Fibroblast of lung (primary cell): Measurements from ENCODE around the gene OR2C3. TPM values are rescaled to one million over a fixed set of nuclear protein-coding genes. Genes with fewer than 3 reads are reported as not detected.

ENCODE experiments used
- DNase-seq, 2 donors: peaks; one replicate each; pipeline versions ENCODE4 v3.0.0 to v3.0.0-alpha.2; 2010; ENCODE audit warnings: low read depth in 2 of 2
- H2AFZ ChIP-seq: 2 replicates; pipeline ENCODE4 v1.5.1; 2012; ENCODE audit warnings: low read length, control low read depth, inconsistent platforms
- H3K27ac ChIP-seq: 2 replicates; pipeline ENCODE4 v1.5.1; 2011; ENCODE audit warnings: low read length, control low read depth; ENCODE audit not compliant: insufficient read depth
- H3K27me3 ChIP-seq: 2 replicates; pipeline ENCODE4 v1.5.1; 2011; ENCODE audit warnings: mild to moderate bottlenecking, low read length; ENCODE audit not compliant: control insufficient read depth, insufficient read depth
- H3K36me3 ChIP-seq: 2 replicates; pipeline ENCODE4 v1.5.1; 2011; ENCODE audit warnings: low read length; ENCODE audit not compliant: control insufficient read depth, insufficient read depth
- H3K4me1 ChIP-seq: 2 replicates; pipeline ENCODE4 v1.5.1; 2011; ENCODE audit warnings: low read length; ENCODE audit not compliant: control insufficient read depth, insufficient read depth; ENCODE audit errors: extremely low read depth
- H3K4me2 ChIP-seq: 2 replicates; pipeline ENCODE4 v1.5.1; 2011; ENCODE audit warnings: low read length, control low read depth; ENCODE audit not compliant: insufficient read depth; ENCODE audit errors: extremely low read depth
- H3K4me3 ChIP-seq, 4 experiments: fragments of 200-600 bp in 1 of 4; sonication (generic) in 1 of 4; replicated peaks in 1 of 4; 2 replicates each; pipeline ENCODE4 v1.5.1; 2011 to 2016; ENCODE audit warnings: low read length in 4 of 4, low read depth in 3 of 4, mild to moderate bottlenecking in 3 of 4, control low read depth in 2 of 4, inconsistent platforms in 1 of 4, mixed read lengths in 1 of 4; ENCODE audit not compliant: insufficient read depth in 1 of 4; ENCODE audit errors: control extremely low read depth in 1 of 4
- H3K79me2 ChIP-seq: 2 replicates; pipeline ENCODE4 v1.5.1; 2012; ENCODE audit warnings: mild to moderate bottlenecking, low read length, inconsistent platforms; ENCODE audit not compliant: control insufficient read depth, insufficient read depth
- H3K9ac ChIP-seq: 2 replicates; pipeline ENCODE4 v1.5.1; 2011; ENCODE audit warnings: mild to moderate bottlenecking, low read length, control low read depth; ENCODE audit not compliant: insufficient read depth
- H3K9me3 ChIP-seq: 2 replicates; pipeline ENCODE4 v1.5.1; 2012; ENCODE audit warnings: low read depth, low read length; ENCODE audit not compliant: control insufficient read depth, insufficient read depth
- H4K20me1 ChIP-seq: 2 replicates; pipeline ENCODE4 v1.5.1; 2011; ENCODE audit warnings: low read length; ENCODE audit not compliant: control insufficient read depth, insufficient read depth; ENCODE audit errors: extremely low read depth
- CTCF ChIP-seq, 2 donors: IDR thresholded peaks in 1 of 2; conservative IDR thresholded peaks in 1 of 2; 1 replicate in 1 of 2; 2 replicates in 1 of 2; pipeline ENCODE4 v1.5.1; 2011 to 2012; ENCODE audit warnings: low read length in 2 of 2, control low read depth in 1 of 2, inconsistent platforms in 1 of 2, low read depth in 1 of 2, mild to moderate bottlenecking in 1 of 2
- EZH2 ChIP-seq: IDR thresholded peaks from 2 replicates; pipeline ENCODE4 v1.5.1; 2012; ENCODE audit warnings: low read length, control low read depth, mild to moderate bottlenecking; ENCODE audit errors: missing control alignments
- polyA plus RNA-seq, 2 donors: library from polyadenylated mRNA; depleted of rRNA in 1 of 2; stranded (reverse) in 1 of 2; unstranded in 1 of 2; fragments of >200 nt; gene quantifications; 2 replicates each; pipeline ENCODE4 v1.2.1, GENCODE V29; 2011 to 2012; ENCODE audit warnings: missing spikeins in 1 of 2
- total RNA-seq: library from RNA; depleted of rRNA; stranded (reverse); fragments of >200 nt; gene quantifications from 2 replicates; pipeline ENCODE4 v1.2.1, GENCODE V29; 2014

Gene OR2C3
- total and polyA plus RNA-seq, 2 donors (not counting 1 experiment from before 2014, with no cell fraction given) = not detected

DNA sequence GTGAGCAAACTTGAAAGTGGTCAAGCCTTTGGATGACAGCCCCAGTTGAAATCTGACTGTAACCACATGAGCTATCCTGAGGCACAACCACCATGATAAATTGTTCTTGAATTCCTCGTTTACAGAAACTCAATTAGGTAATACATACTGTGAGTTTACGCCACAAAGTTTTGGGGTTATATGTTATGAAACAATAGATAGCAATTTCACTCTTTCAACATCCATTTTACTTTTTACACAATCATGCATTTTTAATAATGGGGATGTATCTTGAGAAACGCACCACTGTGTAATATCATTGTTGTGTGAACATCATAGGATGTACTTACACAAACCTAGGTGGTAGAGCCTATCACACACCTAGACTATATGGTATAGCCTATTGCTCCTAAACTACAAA lies 35.4 kb downstream of the OR2C3 start:
- H2AFZ ChIP-seq = no peak overlapping the region
- H3K4me1 ChIP-seq = no peaks in the 10 kb centered on the region
- no peaks in the 10 kb centered on the region for H3K36me3 ChIP-seq
- H3K4me3 ChIP-seq = no peak overlapping the region
- H3K27ac ChIP-seq = no peak overlapping the region
- H3K27me3 ChIP-seq = no peaks in the 10 kb centered on the region
- no peak for DNase-seq
- H3K9ac ChIP-seq = no peak overlapping the region
- no peak overlapping the region for H3K4me2 ChIP-seq
- no peaks in the 10 kb centered on the region for H3K9me3 ChIP-seq
- no peaks in the 10 kb centered on the region for H4K20me1 ChIP-seq
- TF ChIP-seq CTCF (conservative IDR thresholded peaks at IDR 0.05 in 1 of 2, IDR thresholded peaks at IDR 0.05 in 1 of 2; ENCODE audit: low read depth in 1 of 2, low read length in 2 of 2) = no peak
- no peak for TF ChIP-seq EZH2
- no peaks in the 10 kb centered on the region for H3K79me2 ChIP-seq

- Histone ChIP-seq H3K27ac (no peak overlapping the region), H2AFZ (no peak overlapping the region), H3K79me2 (no peaks in the 10 kb centered on the region), H3K27me3 (no peaks in the 10 kb centered on the region), H3K4me2 (no peak overlapping the region), H3K4me3 (no peak overlapping the region), H4K20me1 (no peaks in the 10 kb centered on the region), H3K4me1 (no peaks in the 10 kb centered on the region), H3K9me3 (no peaks in the 10 kb centered on the region), H3K9ac (no peak overlapping the region), H3K36me3 (no peaks in the 10 kb centered on the region)
- no peak for DNase-seq
- TF ChIP-seq EZH2 (no peak), CTCF (conservative IDR thresholded peaks at IDR 0.05 in 1 of 2, IDR thresholded peaks at IDR 0.05 in 1 of 2; ENCODE audit: low read depth in 1 of 2, low read length in 2 of 2) (no peak)
Measured at GRCh38 chr1:247496581-247497285, 39.5 kb downstream of the OR2C3 start.

- DNase-seq = no peak
- Histone ChIP-seq H2AFZ (no peak overlapping the region), H3K27ac (no peak overlapping the region), H3K4me1 (no peaks in the 10 kb centered on the region), H3K36me3 (no peaks in the 10 kb centered on the region), H3K9me3 (no peaks in the 10 kb centered on the region), H3K9ac (no peak overlapping the region), H3K27me3 (no peaks in the 10 kb centered on the region), H3K4me3 (no peak overlapping the region), H3K79me2 (no peaks in the 10 kb centered on the region), H3K4me2 (no peak overlapping the region), H4K20me1 (no peaks in the 10 kb centered on the region)
- TF ChIP-seq CTCF (conservative IDR thresholded peaks at IDR 0.05 in 1 of 2, IDR thresholded peaks at IDR 0.05 in 1 of 2; ENCODE audit: low read depth in 1 of 2, low read length in 2 of 2) = no peak
- no peak for TF ChIP-seq EZH2
Measured at GRCh38 chr1:247494767-247495166, 41.5 kb downstream of the OR2C3 start.
